Keratinocyte (primary cell): ENCODE results near the gene HOXA1. TPM values are rescaled to one million over a fixed set of nuclear protein-coding genes. Genes with fewer than 3 reads are reported as not detected.

Source experiments
- DNase-seq: peaks from one replicate; pipeline ENCODE4 v3.0.0-alpha.2; 2011; ENCODE audit warnings: low read depth, missing footprints, low spot score
- FAIRE-seq: peaks from 2 replicates; lab custom pipeline; 2011; peaks lifted over from hg19 to GRCh38; lab: Jason Lieb, UNC
- H2AFZ ChIP-seq: 2 replicates; pipeline ENCODE4 v1.6.0; 2012; ENCODE audit warnings: low read length, control low read depth, inconsistent platforms; ENCODE audit not compliant: control insufficient read depth
- H3K27ac ChIP-seq: 2 replicates; pipeline ENCODE4 v1.5.1; 2011; ENCODE audit warnings: low read length; ENCODE audit not compliant: control insufficient read depth, insufficient read depth
- H3K27me3 ChIP-seq: 3 replicates; pipeline ENCODE4 v1.6.0; 2011; ENCODE audit warnings: low read length; ENCODE audit not compliant: control insufficient read depth, insufficient read depth; ENCODE audit errors: extremely low read depth
- H3K36me3 ChIP-seq, 2 experiments: 2 replicates in 1 of 2; 3 replicates in 1 of 2; pipeline ENCODE4 v1.5.1; 2011; ENCODE audit warnings: low read length in 2 of 2, mild to moderate bottlenecking in 1 of 2; ENCODE audit not compliant: control insufficient read depth in 2 of 2, insufficient read depth in 2 of 2; ENCODE audit errors: extremely low read depth in 1 of 2
- H3K4me1 ChIP-seq: 3 replicates; pipeline ENCODE4 v1.5.1; 2011; ENCODE audit warnings: low read length; ENCODE audit not compliant: control insufficient read depth, insufficient read depth; ENCODE audit errors: extremely low read depth
- H3K4me2 ChIP-seq: 3 replicates; pipeline ENCODE4 v1.6.0; 2011; ENCODE audit warnings: low read depth, low read length; ENCODE audit not compliant: control insufficient read depth, insufficient read depth; ENCODE audit errors: extremely low read depth
- H3K4me3 ChIP-seq, 3 experiments: fragments of 200-600 bp in 1 of 3; sonication (generic) in 1 of 3; 2 replicates in 2 of 3; 3 replicates in 1 of 3; pipeline ENCODE4 v1.5.1; 2011 to 2016; ENCODE audit warnings: low read length in 3 of 3, mild to moderate bottlenecking in 3 of 3, control low read depth in 2 of 3, inconsistent platforms in 1 of 3, low read depth in 1 of 3, mixed read lengths in 1 of 3, mixed run types in 1 of 3, moderate library complexity in 1 of 3; ENCODE audit not compliant: control insufficient read depth in 2 of 3, insufficient read depth in 2 of 3; ENCODE audit errors: extremely low read depth in 1 of 3
- H3K79me2 ChIP-seq: 2 replicates; pipeline ENCODE4 v1.6.0; 2012; ENCODE audit warnings: low read length; ENCODE audit not compliant: control insufficient read depth, insufficient read depth
- H3K9ac ChIP-seq: 3 replicates; pipeline ENCODE4 v1.6.0; 2011; ENCODE audit warnings: low read length; ENCODE audit not compliant: control insufficient read depth, insufficient read depth; ENCODE audit errors: extremely low read depth
- H3K9me1 ChIP-seq: 3 replicates; pipeline ENCODE4 v1.6.0; 2011; ENCODE audit warnings: low read length; ENCODE audit not compliant: control insufficient read depth, insufficient read depth; ENCODE audit errors: extremely low read depth
- H3K9me3 ChIP-seq: 2 replicates; pipeline ENCODE4 v1.5.1; 2012; ENCODE audit warnings: low read depth, low read length; ENCODE audit not compliant: control insufficient read depth
- H4K20me1 ChIP-seq: 3 replicates; pipeline ENCODE4 v1.6.0; 2011; ENCODE audit warnings: low read length; ENCODE audit not compliant: control insufficient read depth, insufficient read depth; ENCODE audit errors: extremely low read depth
- CTCF ChIP-seq, 3 experiments: IDR thresholded peaks in 1 of 3; conservative IDR thresholded peaks in 1 of 3; optimal IDR thresholded peaks in 1 of 3; 2 replicates in 2 of 3; 3 replicates in 1 of 3; pipeline versions ENCODE3 to v1.5.1; 2011; ENCODE audit warnings: low read length in 3 of 3, mild to moderate bottlenecking in 3 of 3, moderate library complexity in 2 of 3, control low read depth in 1 of 3, inconsistent platforms in 1 of 3; ENCODE audit not compliant: insufficient read depth in 2 of 3; ENCODE audit errors: extremely low read depth in 1 of 3
- EZH2 ChIP-seq: IDR thresholded peaks from one replicate; pipeline ENCODE4 v1.6.1; 2012; ENCODE audit warnings: inconsistent platforms, mild to moderate bottlenecking, low read length, moderate library complexity
- dilution Hi-C: fragments of 300-500 bp; cut with MboI; formaldehyde crosslinking; loops from one replicate; pipeline ENCODE4 v1.7.0; 2020; ENCODE audit warnings: low sequenced_read_pairs; ENCODE audit not compliant: extremely low pct_ligation_motif_present
- polyA plus RNA-seq, 5 experiments: library from polyadenylated mRNA; depleted of rRNA in 3 of 5; stranded (reverse) in 3 of 5; stranded (forward) in 1 of 5; unstranded in 1 of 5; fragments of >200 nt; gene quantifications; 1 replicate in 1 of 5; 2 replicates in 3 of 5; 3 replicates in 1 of 5; pipeline versions ENCODE4 v1.2.1 to v1.2.3, GENCODE V29; 2011 to 2012; ENCODE audit warnings: missing spikeins in 2 of 5, low read depth in 1 of 5, low replicate concordance in 1 of 5

HOXA1 gene
- polyA plus RNA-seq, 1 donor (not counting 4 experiments of a cell fraction or from before 2014, with no cell fraction given), result 11.9 TPM

DNA sequence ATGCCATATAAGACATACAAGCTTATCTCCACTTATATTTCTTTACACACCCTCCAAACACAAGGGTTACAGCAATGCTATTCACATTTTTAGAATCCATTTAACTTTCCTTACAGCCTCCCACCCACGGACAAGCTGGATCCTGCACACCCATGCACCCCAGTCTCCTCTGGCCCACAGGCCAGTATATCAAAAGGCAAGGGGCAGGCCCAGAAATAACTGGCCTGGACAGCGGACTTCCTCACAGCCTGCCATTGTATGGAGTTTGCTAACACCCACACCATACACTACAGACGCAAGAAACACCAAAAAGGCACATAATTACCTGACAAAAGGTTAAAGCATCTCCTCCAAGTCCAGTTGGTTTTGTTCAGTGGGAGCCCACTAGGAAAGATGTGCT is 22.8 kb upstream of the HOXA1 start:
- dilution Hi-C loops, result no loop called here
- Histone ChIP-seq H3K79me2 (peaks cover 15% of the 10 kb centered on the region), H3K9me3 (no peaks in the 10 kb centered on the region), H2AFZ (no peak overlapping the region), H3K36me3 (peaks cover 5 to 6% of the 10 kb centered on the region in 2 experiments), H3K27me3 (no peaks in the 10 kb centered on the region), H3K4me3 (no peak overlapping the region), H3K9ac (no peak overlapping the region), H3K9me1 (no peaks in the 10 kb centered on the region), H3K27ac (no peak overlapping the region), H3K4me1 (peaks cover 6% of the 10 kb centered on the region), H3K4me2 (no peak overlapping the region), H4K20me1 (no peaks in the 10 kb centered on the region)
- TF ChIP-seq CTCF (optimal IDR thresholded peaks at IDR 0.05 in 1 of 3, IDR thresholded peaks at IDR 0.05 in 1 of 3, conservative IDR thresholded peaks at IDR 0.05 in 1 of 3; ENCODE audit: extremely low read depth in 1 of 3, insufficient read depth in 2 of 3, low read length in 3 of 3) (no peak), EZH2 (no peak)
- DNase-seq (no peak), FAIRE-seq (no peak)

DNA sequence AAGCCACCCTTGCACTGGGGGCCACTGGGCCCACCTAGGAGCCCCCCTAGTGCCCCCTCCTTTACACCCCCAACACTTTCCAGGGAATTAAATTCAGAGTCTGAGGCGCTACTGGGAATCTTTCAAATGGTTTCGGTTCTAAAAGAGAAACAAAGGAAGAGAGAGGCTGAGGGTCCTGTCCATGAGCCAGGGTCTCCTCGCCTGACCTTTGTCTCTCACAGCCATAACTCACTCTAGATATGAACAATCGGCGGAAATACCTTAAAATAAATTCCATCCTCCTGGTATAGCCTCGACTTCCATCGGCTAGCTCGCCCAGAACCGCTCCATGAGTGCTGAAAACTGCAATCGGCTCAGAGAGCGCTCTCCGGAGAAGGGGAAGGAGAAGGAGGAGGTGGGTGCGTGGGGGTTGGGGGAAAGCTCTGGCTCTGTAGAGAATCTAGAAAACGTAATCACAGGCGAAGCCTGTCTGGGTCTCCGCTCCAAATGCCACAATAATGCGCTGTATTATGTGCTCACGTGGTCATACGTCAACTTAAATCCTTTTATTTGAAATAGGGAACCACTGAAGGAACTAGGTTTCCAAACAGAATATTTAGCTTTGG is 22.2 kb upstream of the HOXA1 start:
- Histone ChIP-seq H3K27me3 (no peaks in the 10 kb centered on the region), H3K9ac (no peak overlapping the region), H3K36me3 (peaks cover 5 to 6% of the 10 kb centered on the region in 2 experiments), H3K79me2 (peaks cover 20% of the 10 kb centered on the region), H3K4me2 (no peak overlapping the region), H3K27ac (no peak overlapping the region), H3K9me1 (no peaks in the 10 kb centered on the region), H2AFZ (no peak overlapping the region), H3K9me3 (no peaks in the 10 kb centered on the region), H3K4me3 (no peak overlapping the region), H4K20me1 (no peaks in the 10 kb centered on the region), H3K4me1 (peaks cover 7% of the 10 kb centered on the region)
- DNase-seq (no peak), FAIRE-seq (no peak)
- dilution Hi-C loops, result no loop called here
- TF ChIP-seq CTCF (optimal IDR thresholded peaks at IDR 0.05 in 1 of 3, IDR thresholded peaks at IDR 0.05 in 1 of 3, conservative IDR thresholded peaks at IDR 0.05 in 1 of 3; ENCODE audit: extremely low read depth in 1 of 3, insufficient read depth in 2 of 3, low read length in 3 of 3) (no peak), EZH2 (no peak)
